Panc1 (cell line): Measurements from ENCODE around the gene PCSK7. TPM values are rescaled to one million over a fixed set of nuclear protein-coding genes. Genes with fewer than 3 reads are reported as not detected.

Experiments
- ATAC-seq: fragments of 200-7000 bp; cut with Tn5 transposase; 2 replicates; pipeline ENCODE4 v1.9.1; 2020; ENCODE audit warnings: mild to moderate bottlenecking, moderate library complexity
- BruUV-seq: library from RNA; stranded (reverse); fragments of 400-500 nt; replicated peaks from 2 replicates; lab custom pipeline; 2021; lab: Mats Ljungman, UMichigan
- CTCF ChIA-PET: fragments of 300-600 bp; sonication (Branson Sonifier 250); formaldehyde crosslinking; loops from one replicate; lab custom pipeline; 2022; ENCODE audit warnings: antibody characterized with exemption; lab: Charles Lee
- POLR2A ChIA-PET: fragments of 300-600 bp; sonication (Branson Sonifier 250); formaldehyde crosslinking; loops from one replicate; lab custom pipeline; 2022; ENCODE audit warnings: antibody characterized with exemption; lab: Charles Lee
- DNase-seq: peaks from one replicate; pipeline ENCODE4 v3.0.0-alpha.2; 2010; ENCODE audit warnings: low read depth, low spot score
- H3K27ac ChIP-seq: 2 replicates; pipeline ENCODE4 v1.5.1; 2011; ENCODE audit warnings: mild to moderate bottlenecking, low read length, inconsistent platforms
- H3K27me3 ChIP-seq: fragments of 200-500 bp; sonication (Bioruptor generic); 2 replicates; pipeline ENCODE4 v1.6.0; 2014; ENCODE audit warnings: low read length, inconsistent platforms; ENCODE audit not compliant: control insufficient read depth, insufficient read depth
- H3K36me3 ChIP-seq: fragments of 200-500 bp; sonication (Bioruptor generic); 2 replicates; pipeline ENCODE4 v1.5.1; 2014; ENCODE audit warnings: inconsistent platforms, mild to moderate bottlenecking, low read length, moderate library complexity; ENCODE audit not compliant: control insufficient read depth, insufficient read depth
- H3K4me1 ChIP-seq: 2 replicates; pipeline ENCODE4 v1.5.1; 2011; ENCODE audit warnings: inconsistent platforms, mild to moderate bottlenecking, low read length, moderate library complexity; ENCODE audit not compliant: control insufficient read depth, insufficient read depth
- H3K4me3 ChIP-seq, 2 experiments: 2 replicates each; pipeline ENCODE4 v1.5.1; 2011 to 2012; ENCODE audit warnings: low read depth in 2 of 2, low read length in 2 of 2, mild to moderate bottlenecking in 2 of 2, inconsistent platforms in 1 of 2, moderate library complexity in 1 of 2
- H3K9me3 ChIP-seq: fragments of 200-500 bp; sonication (Bioruptor generic); 2 replicates; pipeline ENCODE4 v1.5.1; 2014; ENCODE audit warnings: low read depth, mild to moderate bottlenecking, inconsistent platforms, low read length, moderate library complexity; ENCODE audit not compliant: control insufficient read depth, insufficient read depth
- POLR2AphosphoS5 ChIP-seq: IDR thresholded peaks from 2 replicates; pipeline ENCODE4 v1.6.1; 2012; ENCODE audit warnings: mild to moderate bottlenecking, low read depth, low read length, moderate library complexity
- REST ChIP-seq, 2 experiments: IDR thresholded peaks; 2 replicates each; pipeline ENCODE4 v1.6.1; 2011 to 2012; ENCODE audit warnings: low read depth in 2 of 2, control low read depth in 1 of 2, low read length in 1 of 2, mild to moderate bottlenecking in 1 of 2, moderate library complexity in 1 of 2; ENCODE audit not compliant: insufficient read depth in 1 of 2
- SIN3A ChIP-seq: IDR thresholded peaks from 2 replicates; pipeline ENCODE4 v1.6.1; 2012; ENCODE audit warnings: low read depth, mild to moderate bottlenecking, low read length, moderate library complexity, borderline replicate concordance; ENCODE audit not compliant: insufficient read depth
- TCF7L2 ChIP-seq: IDR thresholded peaks from 2 replicates; pipeline ENCODE4 v1.6.1; 2011; ENCODE audit warnings: mild to moderate bottlenecking, low read depth, low read length, inconsistent platforms
- in situ Hi-C: cut with HindIII; loops from 2 replicates; pipeline ENCODE4 v1.10.0; 2016; ENCODE audit warnings: low sequenced_read_pairs, low pct_unique_long_range_greater_than_20kb
- intact Hi-C: fragments of 100-400 bp; cut with micrococcal nuclease; formaldehyde crosslinking; loops from one replicate; pipeline ENCODE4 v1.10.0; 2022; ENCODE audit not compliant: unreplicated experiment
- total RNA-seq: library from RNA; stranded (reverse); gene quantifications from one replicate; pipeline ENCODE4 v1.2.1, GENCODE V29; 2021; ENCODE audit not compliant: unreplicated experiment
- TF ChIP-seq, protein P1 (sequence below): fragments of 450-650 bp; IDR thresholded peaks from 2 replicates; pipeline ENCODE4 v1.5.1; 2017; ENCODE audit warnings: mild to moderate bottlenecking

The PCSK7 gene
- total RNA-seq, 1 experiment from 2014 or later = 60.6 TPM

GRCh38 chr11:117176186-117176585 is 55.7 kb downstream of the PCSK7 start:
- CTCF ChIA-PET = no interaction called here
- BruUV-seq = no TSS peak

DNA sequence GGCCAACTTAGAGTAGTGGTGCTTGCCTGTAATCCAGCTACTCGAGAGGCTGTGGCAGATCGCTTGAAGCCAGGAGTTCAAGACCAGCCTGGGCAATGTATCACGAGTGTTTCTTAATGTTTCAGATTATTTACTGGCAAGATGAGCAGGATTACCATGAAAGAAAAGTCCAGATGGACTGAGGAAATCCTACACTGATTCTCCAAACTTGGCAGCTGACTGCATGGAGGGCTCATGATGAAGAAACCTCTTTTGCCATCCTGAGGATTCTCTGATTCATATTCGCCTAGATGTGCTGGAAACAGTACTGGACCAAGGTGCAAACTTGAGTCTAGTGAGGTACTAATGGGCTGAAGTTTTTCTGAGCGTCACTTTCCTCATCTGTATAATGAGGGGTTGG is 56.1 kb downstream of the PCSK7 start:
- POLR2A ChIA-PET = no interaction called here

More at GRCh38 chr11:117176186-117176585, 55.7 kb downstream of the PCSK7 start:
- Histone ChIP-seq H3K27ac (no peak overlapping the region), H3K4me1 (peaks cover 21% of the 10 kb centered on the region), H3K4me3 (no peak overlapping the region), H3K27me3 (no peaks in the 10 kb centered on the region), H3K36me3 (0 out of 2 replicates have a peak, but pooled peaks cover 3% of the 10 kb centered on the region), H3K9me3 (no peaks in the 10 kb centered on the region)
- TF ChIP-seq REST (IDR thresholded peaks at IDR 0.05; ENCODE audit: insufficient read depth in 1 of 2, low read depth in 2 of 2, low read length in 1 of 2) (no peak), POLR2AphosphoS5 (no peak), SIN3A (no peak)
- in situ Hi-C loops (no loop called here), intact Hi-C loops (loop anchor here (10.0 kb wide), 1 partner anchor 49 kb away; no protein-coding TSS in a partner anchor)
- POLR2A ChIA-PET = no interaction called here
- DNase-seq (no peak), ATAC-seq (no peak)

More for the DNA sequence above, 56.1 kb downstream of the PCSK7 start:
- no peak for DNase-seq
- no peak for ATAC-seq
- intact Hi-C loops (loop anchor here (10.0 kb wide), 1 partner anchor 49 kb away; no protein-coding TSS in a partner anchor), in situ Hi-C loops (no loop called here)
- BruUV-seq = no TSS peak
- Histone ChIP-seq H3K36me3 (peaks cover 3% of the 10 kb centered on the region; the same call in 1 of the 2 replicates), H3K27ac (no peak overlapping the region), H3K4me3 (no peak overlapping the region), H3K9me3 (no peaks in the 10 kb centered on the region), H3K4me1 (peaks cover 21% of the 10 kb centered on the region), H3K27me3 (no peaks in the 10 kb centered on the region)
- TF ChIP-seq REST (IDR thresholded peaks at IDR 0.05; ENCODE audit: insufficient read depth in 1 of 2, low read depth in 2 of 2, low read length in 1 of 2) (no peak), TCF7L2 (no peak), SIN3A (no peak), POLR2AphosphoS5 (no peak)
- TF ChIP-seq, protein P1, sequence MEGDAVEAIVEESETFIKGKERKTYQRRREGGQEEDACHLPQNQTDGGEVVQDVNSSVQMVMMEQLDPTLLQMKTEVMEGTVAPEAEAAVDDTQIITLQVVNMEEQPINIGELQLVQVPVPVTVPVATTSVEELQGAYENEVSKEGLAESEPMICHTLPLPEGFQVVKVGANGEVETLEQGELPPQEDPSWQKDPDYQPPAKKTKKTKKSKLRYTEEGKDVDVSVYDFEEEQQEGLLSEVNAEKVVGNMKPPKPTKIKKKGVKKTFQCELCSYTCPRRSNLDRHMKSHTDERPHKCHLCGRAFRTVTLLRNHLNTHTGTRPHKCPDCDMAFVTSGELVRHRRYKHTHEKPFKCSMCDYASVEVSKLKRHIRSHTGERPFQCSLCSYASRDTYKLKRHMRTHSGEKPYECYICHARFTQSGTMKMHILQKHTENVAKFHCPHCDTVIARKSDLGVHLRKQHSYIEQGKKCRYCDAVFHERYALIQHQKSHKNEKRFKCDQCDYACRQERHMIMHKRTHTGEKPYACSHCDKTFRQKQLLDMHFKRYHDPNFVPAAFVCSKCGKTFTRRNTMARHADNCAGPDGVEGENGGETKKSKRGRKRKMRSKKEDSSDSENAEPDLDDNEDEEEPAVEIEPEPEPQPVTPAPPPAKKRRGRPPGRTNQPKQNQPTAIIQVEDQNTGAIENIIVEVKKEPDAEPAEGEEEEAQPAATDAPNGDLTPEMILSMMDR = no peak
- CTCF ChIA-PET = no interaction called here
